Lower lobe of right lung (tissue), 2 donors: ENCODE measurements around the gene ABCF1. TPM values are rescaled to one million over a fixed set of nuclear protein-coding genes. Genes with fewer than 3 reads are reported as not detected.

Experiments
- ATAC-seq, 2 donors: fragments of 200-7000 bp; cut with Tn5 transposase; one replicate each; pipeline ENCODE4 v1.9.1; 2020 to 2022; ENCODE audit warnings: mild to moderate bottlenecking in 2 of 2, moderate library complexity in 2 of 2
- DNase-seq: peaks from one replicate; pipeline ENCODE4 v3.0.0-alpha.2; 2020
- H3K27ac ChIP-seq: fragments of 200-600 bp; one replicate; pipeline ENCODE4 v1.8.0; 2022
- H3K27me3 ChIP-seq: fragments of 200-600 bp; one replicate; pipeline ENCODE4 v1.8.0; 2022; ENCODE audit warnings: low read depth
- H3K36me3 ChIP-seq: fragments of 200-600 bp; one replicate; pipeline ENCODE4 v1.8.0; 2022; ENCODE audit warnings: mild to moderate bottlenecking
- H3K4me1 ChIP-seq: fragments of 200-600 bp; one replicate; pipeline ENCODE4 v1.8.0; 2022
- H3K4me3 ChIP-seq: fragments of 200-600 bp; one replicate; pipeline ENCODE4 v1.8.0; 2022; ENCODE audit warnings: mild to moderate bottlenecking
- H3K9me3 ChIP-seq: fragments of 200-600 bp; one replicate; pipeline ENCODE4 v1.8.0; 2022
- CTCF ChIP-seq: fragments of 200-600 bp; IDR thresholded peaks from one replicate; pipeline ENCODE4 v1.8.0; 2022; ENCODE audit warnings: antibody characterized with exemption, mild to moderate bottlenecking
- intact Hi-C: fragments of 100-400 bp; cut with DNase I; formaldehyde crosslinking; loops from one replicate; pipeline ENCODE4 v1.11.0; 2022
- total RNA-seq: library from RNA; stranded (reverse); fragmentation: NEBNext Ultra II Directional; extraction: Animal tissue kit (Norgen Biotek cat#: 25700); gene quantifications from one replicate; pipeline ENCODE4 v1.2.1, GENCODE V29; 2021
- donor health status: DM: no; HTN: yes; CAD: no; lungs with severe emphysema.

Gene ABCF1
- total RNA-seq, 1 donor from 2014 or later, result 40.0 TPM

- DNase-seq (no peak), ATAC-seq (no peak)
- H3K9me3 ChIP-seq, result no peaks in the 10 kb centered on the region
- H3K27ac ChIP-seq, result peak overlapping the region; percentile 98
- TF ChIP-seq CTCF, result no peak
- peak overlapping the region; percentile 92 for H3K4me3 ChIP-seq
- intact Hi-C loops, result no loop called here
- H3K27me3 ChIP-seq, result no peaks in the 10 kb centered on the region
- H3K4me1 ChIP-seq, result peaks cover 24% of the 10 kb centered on the region
- peaks cover 40% of the 10 kb centered on the region for H3K36me3 ChIP-seq
These were observed 15.5 kb upstream of the ABCF1 start for GRCh38 chr6:30555816-30556065.

- Histone ChIP-seq H3K9me3 (no peaks in the 10 kb centered on the region), H3K4me1 (peaks cover 24% of the 10 kb centered on the region), H3K4me3 (peak within 1 kb of the TSS; percentile 92), H3K36me3 (peaks cover 36% of the 10 kb centered on the region), H3K27ac (peak within 1 kb of the TSS; percentile 98), H3K27me3 (no peaks in the 10 kb centered on the region)
- ATAC-seq (peak; percentile 96 to 97), DNase-seq (peak; percentile 98)
- intact Hi-C loops, result no loop called here
- TF ChIP-seq CTCF, result peak; percentile 8
These were observed 15.0 kb upstream of the ABCF1 start, which contains the start of gene GNL1 for GRCh38 chr6:30556066-30556905. TSS of gene GNL1 (minus strand) at chr6:30556489. CDS start at chr6:30556203, 286 bp downstream.

- no peak for TF ChIP-seq CTCF
- ATAC-seq (peak; percentile 89 to 90), DNase-seq (peak; percentile 93)
- peak within 1 kb of the TSS; percentile 92 for H3K4me3 ChIP-seq
- H3K36me3 ChIP-seq, result peaks cover 36% of the 10 kb centered on the region
- peaks cover 24% of the 10 kb centered on the region for H3K4me1 ChIP-seq
- no peaks in the 10 kb centered on the region for H3K27me3 ChIP-seq
- intact Hi-C loops, result no loop called here
- H3K27ac ChIP-seq, result peak within 1 kb of the TSS; percentile 98
- H3K9me3 ChIP-seq, result no peaks in the 10 kb centered on the region
These were observed 14.1 kb upstream of the ABCF1 start, which contains the start of gene PRR3 for GRCh38 chr6:30556906-30557682. TSS of gene PRR3 (plus strand) at chr6:30557295. CDS start at chr6:30557345, 50 bp downstream.

- ATAC-seq (no peak), DNase-seq (no peak)
- TF ChIP-seq CTCF, result no peak
- intact Hi-C loops, result no loop called here
- Histone ChIP-seq H3K9me3 (no peaks in the 10 kb centered on the region), H3K36me3 (peaks cover 36% of the 10 kb centered on the region), H3K27ac (peak overlapping the region; percentile 98), H3K4me3 (peak overlapping the region; percentile 92), H3K27me3 (no peaks in the 10 kb centered on the region), H3K4me1 (peaks cover 24% of the 10 kb centered on the region)
These were observed 13.6 kb upstream of the ABCF1 start for GRCh38 chr6:30557683-30557981.

DNA sequence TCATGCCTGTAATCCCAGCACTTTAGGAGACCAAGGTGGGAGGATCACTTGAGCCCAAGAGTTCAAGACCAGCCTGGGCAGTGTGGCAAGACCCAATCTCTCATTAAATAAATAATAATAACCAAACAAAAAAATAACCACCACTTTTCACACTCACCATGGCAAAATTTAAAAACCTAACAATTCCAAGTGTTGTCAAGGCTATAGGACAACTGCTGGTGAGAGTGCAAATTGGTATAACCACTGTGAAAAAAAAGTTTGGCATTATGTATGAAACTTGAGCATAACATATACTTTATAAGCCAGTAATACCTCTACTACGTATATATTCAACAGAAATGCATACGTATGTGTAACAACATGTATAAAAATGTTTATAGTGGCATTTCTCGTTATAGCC, 10.3 kb upstream of the ABCF1 start:
- Histone ChIP-seq H3K4me3 (no peak overlapping the region), H3K4me1 (peaks cover 11% of the 10 kb centered on the region), H3K27me3 (no peaks in the 10 kb centered on the region), H3K27ac (no peak overlapping the region), H3K36me3 (peaks cover 28% of the 10 kb centered on the region), H3K9me3 (no peaks in the 10 kb centered on the region)
- intact Hi-C loops, result no loop called here
- DNase-seq (no peak), ATAC-seq (no peak)
- TF ChIP-seq CTCF, result no peak
